ENCODE data around the gene ZSCAN18. TPM values are rescaled to one million over a fixed set of nuclear protein-coding genes. Genes with fewer than 3 reads are reported as not detected.

Gene ZSCAN18
- total and polyA plus RNA-seq, 11 donors, result 41.9 to 114 (median 71.8) TPM

DNA sequence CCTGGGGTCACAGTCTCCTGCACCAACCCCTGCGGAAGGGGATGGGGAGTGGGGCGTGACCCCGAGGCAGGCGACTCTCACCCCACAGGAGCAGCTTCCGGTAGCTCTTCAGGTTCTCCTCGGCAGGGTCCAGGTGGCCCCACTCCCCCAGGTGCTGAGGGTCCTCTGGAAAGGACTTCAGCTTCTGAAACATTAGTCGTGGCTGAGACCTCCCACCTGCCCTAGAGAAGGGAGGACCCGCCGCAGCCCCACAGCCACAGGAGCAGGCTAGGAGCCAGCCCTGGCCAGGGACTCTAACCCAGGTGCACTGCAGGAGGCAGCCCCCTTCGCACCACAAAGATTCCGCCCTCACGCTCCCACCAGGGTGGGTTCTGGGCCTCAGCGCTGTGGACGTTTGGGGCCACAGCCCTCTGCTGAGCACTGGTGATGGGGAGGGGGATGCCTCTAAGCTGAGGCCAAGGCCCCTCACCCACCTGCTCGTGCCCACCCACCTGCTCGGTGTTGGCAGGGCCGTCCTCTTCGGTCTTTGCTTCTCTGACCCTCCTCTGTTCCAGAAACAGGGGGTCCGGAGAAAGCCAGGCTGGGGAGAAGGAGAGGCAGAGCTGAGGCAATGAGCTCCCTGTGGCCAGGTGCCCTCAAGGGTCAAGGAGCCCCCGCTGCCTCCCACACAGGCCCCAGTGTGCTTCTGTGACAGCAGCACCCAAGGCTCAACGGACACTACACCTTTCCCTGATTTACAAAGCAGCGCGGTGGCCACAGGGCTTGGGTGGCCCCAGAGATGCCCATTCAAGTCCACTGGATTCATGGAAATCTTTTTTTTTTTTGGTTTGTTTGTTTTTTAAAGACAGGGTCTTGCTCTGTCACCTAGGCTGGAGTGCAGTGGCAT is 11.0 kb downstream of the ZSCAN18 start:
- intact Hi-C loops (cut with DNase I), result no loop called here
- TF ChIP-seq POLR2A (IDR thresholded peaks at IDR 0.05), result no peak
- no peak for TF ChIP-seq CTCF (IDR thresholded peaks at IDR 0.05)
- H3K4me3 ChIP-seq, result no peak overlapping the region
- no peak for DNase-seq
- peaks cover 0 to 71% (median 27%) of the 10 kb centered on the region in 12 donors for H3K9me3 ChIP-seq
- H3K27ac ChIP-seq, result no peak overlapping the region
- H3K36me3 ChIP-seq, result peaks cover 5 to 75% (median 37%) of the 10 kb centered on the region in 9 donors
- no peaks in the 10 kb centered on the region for H3K4me1 ChIP-seq
- 95 to 97% (median 96%) methylated on average over 13 to 23 of the region's 23 CpGs for WGBS, 4 donors
- H3K27me3 ChIP-seq, result no peaks in the 10 kb centered on the region
- no peak for ATAC-seq

DNA sequence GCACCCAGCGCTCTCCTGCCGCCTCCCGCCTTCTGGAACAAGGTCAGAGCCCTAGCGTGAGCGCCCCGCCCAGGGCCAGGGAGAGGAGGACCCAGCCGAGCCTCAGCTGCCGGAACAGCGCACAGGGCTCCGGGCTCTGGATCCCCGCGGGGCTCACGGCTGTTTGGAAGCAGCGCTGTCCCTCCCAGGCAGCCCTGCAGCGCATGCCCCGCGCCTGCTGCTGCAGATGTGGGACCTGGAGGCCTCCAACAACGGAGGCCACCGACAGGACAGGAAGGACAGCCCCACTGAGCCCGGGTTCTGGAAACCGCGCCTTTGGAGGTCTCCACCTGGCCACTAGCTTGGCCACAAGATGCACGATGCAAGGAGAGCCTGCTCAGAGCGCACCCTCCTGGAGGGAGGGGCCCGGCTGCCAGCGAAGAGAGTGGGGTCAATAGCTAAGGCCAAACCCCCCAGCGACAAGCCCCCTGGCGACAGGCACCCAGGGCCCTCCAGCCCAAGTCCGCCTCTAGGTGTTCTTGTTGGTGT is 12.6 kb downstream of the ZSCAN18 start:
- DNase-seq, result no peak
- Histone ChIP-seq H3K4me1 (no peaks in the 10 kb centered on the region), H3K9me3 (peaks cover 0 to 81% (median 31%) of the 10 kb centered on the region in 12 donors), H3K4me3 (no peak overlapping the region), H3K36me3 (peaks cover 5 to 70% (median 37%) of the 10 kb centered on the region in 9 donors), H3K27me3 (no peaks in the 10 kb centered on the region), H3K27ac (no peak overlapping the region)
- 93 to 98% (median 95%) methylated on average over 8 to 29 of the region's 29 CpGs for WGBS, 4 donors
- ATAC-seq, result peak in 2 of 4 donors; percentile 6 to 23
- TF ChIP-seq POLR2A (IDR thresholded peaks at IDR 0.05), result no peak
- TF ChIP-seq CTCF (IDR thresholded peaks at IDR 0.05), result no peak
- intact Hi-C loops (cut with DNase I), result no loop called here

GRCh38 chr19:58084596-58085347 is 13.3 kb downstream of the ZSCAN18 start:
- H3K27ac ChIP-seq, result no peak overlapping the region
- peaks cover 0 to 87% (median 33%) of the 10 kb centered on the region in 12 donors for H3K9me3 ChIP-seq
- H3K36me3 ChIP-seq, result peaks cover 5 to 69% (median 37%) of the 10 kb centered on the region in 9 donors
- DNase-seq (no peak), ATAC-seq (peak in 2 of 4 donors; percentile 9 to 21)
- H3K27me3 ChIP-seq, result no peaks in the 10 kb centered on the region
- 96 to 99% (median 98%) methylated on average over 40 to 69 of the region's 69 CpGs for WGBS, 4 donors
- H3K4me1 ChIP-seq, result no peaks in the 10 kb centered on the region
- intact Hi-C loops (cut with DNase I), result no loop called here
- no peak overlapping the region for H3K4me3 ChIP-seq
- TF ChIP-seq CTCF (IDR thresholded peaks at IDR 0.05) (no peak), POLR2A (IDR thresholded peaks at IDR 0.05) (no peak)

DNA sequence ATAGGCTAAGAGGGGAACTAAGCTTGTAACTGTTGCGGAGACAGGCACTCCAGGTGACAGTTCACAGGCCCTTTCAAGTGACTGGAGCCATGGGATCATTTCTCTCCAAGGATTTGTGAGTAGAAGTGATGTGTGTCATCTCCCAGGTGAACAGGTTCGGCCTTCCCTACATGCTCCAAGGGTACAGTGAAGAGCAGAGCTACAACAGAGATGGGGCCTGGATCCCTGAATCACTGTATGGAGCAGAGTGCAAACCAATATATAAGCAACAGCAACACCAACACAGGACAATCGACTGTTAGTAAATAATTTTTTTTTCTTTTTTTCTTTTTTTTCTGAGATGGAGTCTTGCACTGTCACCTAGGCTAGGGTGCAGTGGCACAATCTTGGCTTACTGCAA is 15.0 kb downstream of the ZSCAN18 start:
- TF ChIP-seq POLR2A (IDR thresholded peaks at IDR 0.05) (no peak), CTCF (IDR thresholded peaks at IDR 0.05) (no peak)
- no peak for DNase-seq
- WGBS, 4 donors, result 97 to 99% (median 98%) methylated on average over 3 of the region's 3 CpGs
- no peak for ATAC-seq
- intact Hi-C loops (cut with DNase I), result no loop called here
- Histone ChIP-seq H3K36me3 (peaks cover 5 to 57% (median 33%) of the 10 kb centered on the region in 9 donors), H3K4me3 (no peak overlapping the region), H3K27me3 (no peaks in the 10 kb centered on the region), H3K9me3 (peaks cover 0 to 88% (median 34%) of the 10 kb centered on the region in 12 donors), H3K27ac (no peak overlapping the region), H3K4me1 (no peaks in the 10 kb centered on the region)
